ENCODE results near the gene CRELD1.
"Not testable (repeated sequence)": the region's sequence is repeated elsewhere in the genome, so short reads cannot be mapped to it uniquely, and the experiment has no call there.

DNA sequence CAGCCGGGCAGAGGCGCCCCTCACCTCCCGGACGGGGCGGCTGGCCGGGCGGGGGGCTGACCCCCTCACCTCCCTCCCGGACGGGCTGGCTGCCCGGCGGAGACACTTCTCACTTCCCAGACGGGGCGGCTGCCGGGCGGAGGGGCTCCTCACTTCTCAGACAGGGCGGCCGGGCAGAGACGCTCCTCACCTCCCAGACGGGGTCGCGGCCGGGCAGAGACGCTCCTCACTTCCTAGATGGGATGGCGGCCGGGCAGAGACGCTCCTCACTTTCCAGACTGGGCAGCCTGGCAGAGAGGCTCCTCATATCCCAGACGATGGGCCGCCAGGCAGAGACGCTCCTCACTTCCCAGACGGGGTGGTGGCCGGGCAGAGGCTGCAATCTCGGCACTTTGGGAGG is 6.3 kb downstream of the CRELD1 start:
- TF ChIP-seq POLR2A (IDR thresholded peaks at IDR 0.05) = not testable (repeated sequence)
- TF ChIP-seq, protein P1, sequence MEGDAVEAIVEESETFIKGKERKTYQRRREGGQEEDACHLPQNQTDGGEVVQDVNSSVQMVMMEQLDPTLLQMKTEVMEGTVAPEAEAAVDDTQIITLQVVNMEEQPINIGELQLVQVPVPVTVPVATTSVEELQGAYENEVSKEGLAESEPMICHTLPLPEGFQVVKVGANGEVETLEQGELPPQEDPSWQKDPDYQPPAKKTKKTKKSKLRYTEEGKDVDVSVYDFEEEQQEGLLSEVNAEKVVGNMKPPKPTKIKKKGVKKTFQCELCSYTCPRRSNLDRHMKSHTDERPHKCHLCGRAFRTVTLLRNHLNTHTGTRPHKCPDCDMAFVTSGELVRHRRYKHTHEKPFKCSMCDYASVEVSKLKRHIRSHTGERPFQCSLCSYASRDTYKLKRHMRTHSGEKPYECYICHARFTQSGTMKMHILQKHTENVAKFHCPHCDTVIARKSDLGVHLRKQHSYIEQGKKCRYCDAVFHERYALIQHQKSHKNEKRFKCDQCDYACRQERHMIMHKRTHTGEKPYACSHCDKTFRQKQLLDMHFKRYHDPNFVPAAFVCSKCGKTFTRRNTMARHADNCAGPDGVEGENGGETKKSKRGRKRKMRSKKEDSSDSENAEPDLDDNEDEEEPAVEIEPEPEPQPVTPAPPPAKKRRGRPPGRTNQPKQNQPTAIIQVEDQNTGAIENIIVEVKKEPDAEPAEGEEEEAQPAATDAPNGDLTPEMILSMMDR (IDR thresholded peaks at IDR 0.05) = not testable (repeated sequence)

Data from ovary (tissue), 3 donors.